C1 segment of cervical spinal cord (tissue), 14 donors: Measurements from ENCODE around the gene CAPN3.
A peak's percentile ranks its signal among the peaks of the same experiment; 100 is the strongest.

Experiments used
- DNase-seq, 14 donors: peaks; one replicate each; lab custom pipeline; 2025; lab: John Stamatoyannopoulos, UW

CAPN3 gene

GRCh38 chr15:42394106-42394505 lies 34.8 kb downstream of the CAPN3 start:
- DNase-seq: no peak

- DNase-seq: no peak
These were observed 36.5 kb downstream of the CAPN3 start for GRCh38 chr15:42395838-42396237.

GRCh38 chr15:42401544-42402454 lies 42.5 kb downstream of the CAPN3 start:
- no peak for DNase-seq

- DNase-seq: no peak
These were observed 43.3 kb downstream of the CAPN3 start for GRCh38 chr15:42402455-42403205.

GRCh38 chr15:42403389-42403788 lies 44.1 kb downstream of the CAPN3 start:
- no peak for DNase-seq

- DNase-seq: peak in 13 of 14 donors; percentile 9 to 90 (median 83)
These were observed 45.3 kb downstream of the CAPN3 start for GRCh38 chr15:42404461-42405235.

- peak in 1 of 14 donors; percentile 25 for DNase-seq
These were observed 46.7 kb downstream of the CAPN3 start for GRCh38 chr15:42405863-42406482.

GRCh38 chr15:42408178-42408577 lies 48.9 kb downstream of the CAPN3 start:
- DNase-seq: no peak

- no peak for DNase-seq
These were observed 49.7 kb downstream of the CAPN3 start for GRCh38 chr15:42409011-42409410.

GRCh38 chr15:42411884-42412283 lies 52.6 kb downstream of the CAPN3 start:
- DNase-seq: no peak

GRCh38 chr15:42413920-42414319 lies 54.6 kb downstream of the CAPN3 start:
- no peak for DNase-seq

GRCh38 chr15:42419369-42419768 lies 60.1 kb downstream of the CAPN3 start:
- no peak for DNase-seq

GRCh38 chr15:42421376-42421775 lies 62.1 kb downstream of the CAPN3 start:
- no peak for DNase-seq

- DNase-seq: no peak
These were observed 68.3 kb downstream of the CAPN3 start for GRCh38 chr15:42427429-42428223.

- no peak for DNase-seq
These were observed 85.2 kb downstream of the CAPN3 start for GRCh38 chr15:42444415-42445063.

- DNase-seq: no peak
These were observed 86.2 kb downstream of the CAPN3 start for GRCh38 chr15:42445551-42445950.

- no peak for DNase-seq
These were observed 88.3 kb downstream of the CAPN3 start for GRCh38 chr15:42447599-42447998.

GRCh38 chr15:42448281-42448680 lies 89.0 kb downstream of the CAPN3 start:
- DNase-seq: peak in 1 of 14 donors; percentile 35

- no peak for DNase-seq
These were observed 90.6 kb downstream of the CAPN3 start for GRCh38 chr15:42449770-42450424.

- DNase-seq: no peak
These were observed 91.1 kb downstream of the CAPN3 start for GRCh38 chr15:42450425-42450790.
